ENCODE measurements around the gene LRCH3. TPM values are rescaled to one million over a fixed set of nuclear protein-coding genes. Genes with fewer than 3 reads are reported as not detected.
A peak's percentile ranks its signal among the peaks of the same experiment; 100 is the strongest.

Gene LRCH3
- polyA plus RNA-seq, 3 donors, result 4.1 to 19.4 (median 7.4) TPM

DNA sequence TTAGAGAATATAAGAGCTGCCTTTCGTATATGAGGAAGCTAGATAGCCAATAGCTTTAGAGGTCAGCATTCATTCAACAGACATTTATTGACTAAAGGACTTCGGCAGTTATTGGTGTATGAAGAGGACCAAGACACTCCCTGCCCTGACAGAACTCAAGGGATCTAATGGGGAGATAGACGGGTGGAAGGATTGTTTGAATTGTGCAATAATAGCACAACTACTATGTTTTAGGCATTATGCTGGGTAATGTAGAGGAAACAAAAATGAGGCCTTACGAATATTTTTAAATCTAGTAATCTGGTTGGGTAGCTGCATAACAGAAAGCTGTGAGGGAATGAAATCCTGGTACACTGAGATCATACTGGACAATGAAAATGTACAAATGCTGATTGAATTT, 5.0 kb downstream of the LRCH3 start:
- H3K4me2 ChIP-seq (replicated peaks; ENCODE audit: extremely low read depth, low read length, poor library complexity, severe bottlenecking), result no peak overlapping the region
- H3K4me3 Mint-ChIP-seq, result no peak overlapping the region

GRCh38 chr3:197798863-197799262, 7.8 kb downstream of the LRCH3 start:
- no peaks in the 10 kb centered on the region for H3K36me3 Mint-ChIP-seq
- Histone ChIP-seq H3K4me1 (ENCODE audit: control insufficient read depth in 1 of 2, insufficient read depth in 2 of 2, low read length in 2 of 2) (peaks cover 11 to 23% of the 10 kb centered on the region in 2 donors), H4K20me1 (ENCODE audit: insufficient read depth, low read length) (peaks cover 86% of the 10 kb centered on the region), H3K27ac (ENCODE audit: low read depth in 1 of 2, low read length in 2 of 2) (peak overlapping the region in 1 of 2 donors; percentile 45), H3K36me3 (replicated peaks in 1 of 2; ENCODE audit: control insufficient read depth in 1 of 2, insufficient read depth in 2 of 2, low read length in 2 of 2) (no peaks in the 10 kb centered on the region), H2AFZ (ENCODE audit: insufficient read depth, low read depth, low read length, poor library complexity, severe bottlenecking) (no peak overlapping the region), H3K4me3 (replicated peaks in 1 of 3; ENCODE audit: low read depth in 2 of 3, low read length in 3 of 3) (no peak overlapping the region), H3K9me3 (replicated peaks in 1 of 2; ENCODE audit: control insufficient read depth in 1 of 2, insufficient read depth in 1 of 2, low read length in 2 of 2) (no peaks in the 10 kb centered on the region), H3K79me2 (ENCODE audit: insufficient read depth, low read length) (peaks cover 100% of the 10 kb centered on the region), H3K9ac (ENCODE audit: insufficient read depth, low read length, poor library complexity, severe bottlenecking) (no peak overlapping the region), H3K27me3 (ENCODE audit: control insufficient read depth in 2 of 2, insufficient read depth in 2 of 2, low read length in 2 of 2) (no peaks in the 10 kb centered on the region), H3K4me2 (replicated peaks; ENCODE audit: extremely low read depth, low read length, poor library complexity, severe bottlenecking) (no peak overlapping the region)
- DNase-seq, result no peak
- no peak overlapping the region for H3K4me3 Mint-ChIP-seq
- TF ChIP-seq CTCF (IDR thresholded peaks at IDR 0.05), result no peak
- 5% methylated on average over 3 of the region's 3 CpGs for WGBS (ENCODE audit: insufficient coverage)
- intact Hi-C loops (cut with micrococcal nuclease), result no loop called here
- peaks cover 46% of the 10 kb centered on the region for H3K4me1 Mint-ChIP-seq
- peak overlapping the region in 1 of 7 donors; percentile 10 for H3K27ac Mint-ChIP-seq
- no peaks in the 10 kb centered on the region for H3K9me3 Mint-ChIP-seq
- H3K27me3 Mint-ChIP-seq (ENCODE audit: low read depth in 3 of 3), result peaks cover 0 to 2% (median 0%) of the 10 kb centered on the region in 3 donors

More for the DNA sequence above, 5.0 kb downstream of the LRCH3 start:
- H3K9ac ChIP-seq (ENCODE audit: insufficient read depth, low read length, poor library complexity, severe bottlenecking), result no peak overlapping the region
- H3K79me2 ChIP-seq (ENCODE audit: insufficient read depth, low read length), result peaks cover 98% of the 10 kb centered on the region
- H2AFZ ChIP-seq (ENCODE audit: insufficient read depth, low read depth, low read length, poor library complexity, severe bottlenecking), result no peak overlapping the region
- Mint-ChIP-seq H3K4me1 (peaks cover 41% of the 10 kb centered on the region), H3K36me3 (no peaks in the 10 kb centered on the region), H3K9me3 (no peaks in the 10 kb centered on the region), H3K27me3 (ENCODE audit: low read depth in 3 of 3) (peaks cover 0 to 2% (median 0%) of the 10 kb centered on the region in 3 donors), H3K27ac (peak overlapping the region in 1 of 7 donors; percentile 23)
- TF ChIP-seq CTCF (IDR thresholded peaks at IDR 0.05), result no peak
- H3K9me3 ChIP-seq (replicated peaks in 1 of 2; ENCODE audit: control insufficient read depth in 1 of 2, insufficient read depth in 1 of 2, low read length in 2 of 2), result no peaks in the 10 kb centered on the region
- peak overlapping the region in 1 of 2 donors; percentile 7 for H3K27ac ChIP-seq (ENCODE audit: low read depth in 1 of 2, low read length in 2 of 2)
- no peak overlapping the region for H3K4me3 ChIP-seq (replicated peaks in 1 of 3; ENCODE audit: low read depth in 2 of 3, low read length in 3 of 3)
- WGBS (ENCODE audit: insufficient coverage), result 35% methylated on average over 2 of the region's 4 CpGs
- no peaks in the 10 kb centered on the region for H3K27me3 ChIP-seq (ENCODE audit: control insufficient read depth in 2 of 2, insufficient read depth in 2 of 2, low read length in 2 of 2)
- intact Hi-C loops (cut with micrococcal nuclease), result no loop called here
- no peaks in the 10 kb centered on the region for H3K36me3 ChIP-seq (replicated peaks in 1 of 2; ENCODE audit: control insufficient read depth in 1 of 2, insufficient read depth in 2 of 2, low read length in 2 of 2)
- peaks cover 9 to 22% of the 10 kb centered on the region in 2 donors for H3K4me1 ChIP-seq (ENCODE audit: control insufficient read depth in 1 of 2, insufficient read depth in 2 of 2, low read length in 2 of 2)
- H4K20me1 ChIP-seq (ENCODE audit: insufficient read depth, low read length), result peaks cover 61% of the 10 kb centered on the region
- no peak for DNase-seq
